Activated T-cell treated with anti-CD3 and anti-CD28 coated beads, Interleukin-2, amount 50 U/mL, for 72 hours (primary cell): ENCODE measurements around the gene ODAD3. TPM values are rescaled to one million over a fixed set of nuclear protein-coding genes. Genes with fewer than 3 reads are reported as not detected.

ENCODE experiments used
- ATAC-seq, 2 donors: fragments of 150-1000 bp; cut with Tn5 transposase; replicated peaks in 1 of 2; 2 replicates each; pipeline ENCODE4 v1.10.0; 2021; ENCODE audit warnings: moderate library complexity in 2 of 2, mild to moderate bottlenecking in 1 of 2
- DNase-seq, 2 donors: peaks; one replicate each; pipeline ENCODE4 v3.0.0; 2021 to 2022; ENCODE audit warnings: mixed read lengths in 1 of 2
- H3K27ac Mint-ChIP-seq: one replicate; pipeline ENCODE4 v1.8.0; 2022; ENCODE audit warnings: mild to moderate bottlenecking, moderate library complexity, mixed read lengths
- H3K27me3 Mint-ChIP-seq: one replicate; pipeline ENCODE4 v1.8.0; 2022; ENCODE audit warnings: low read depth, mixed read lengths
- H3K36me3 Mint-ChIP-seq, 2 donors: one replicate each; pipeline ENCODE4 v1.8.0; 2022; ENCODE audit warnings: mixed read lengths in 2 of 2, mild to moderate bottlenecking in 1 of 2; ENCODE audit not compliant: insufficient read depth in 2 of 2
- H3K4me1 Mint-ChIP-seq: one replicate; pipeline ENCODE4 v1.8.0; 2022; ENCODE audit warnings: low read depth, mixed read lengths
- H3K4me3 Mint-ChIP-seq, 2 donors: one replicate each; pipeline ENCODE4 v1.8.0; 2022; ENCODE audit warnings: mild to moderate bottlenecking in 2 of 2, mixed read lengths in 2 of 2, moderate library complexity in 2 of 2
- H3K9me3 Mint-ChIP-seq, 2 donors: one replicate each; pipeline ENCODE4 v1.8.0; 2022; ENCODE audit warnings: mixed read lengths in 2 of 2
- total RNA-seq, 2 donors: library from RNA; stranded (reverse); gene quantifications; one replicate each; pipeline ENCODE4 v1.2.3, GENCODE V29; 2022

ODAD3 gene
- total RNA-seq, 2 donors from 2014 or later = 0.16 to 0.50 TPM

- Mint-ChIP-seq H3K27ac (no peak overlapping the region), H3K27me3 (no peaks in the 10 kb centered on the region), H3K4me1 (peaks cover 71% of the 10 kb centered on the region), H3K4me3 (peak overlapping the region in 1 of 2 donors; percentile 13), H3K36me3 (peaks cover 8 to 10% of the 10 kb centered on the region in 2 donors), H3K9me3 (peaks cover 0 to 2% of the 10 kb centered on the region in 2 donors)
- ATAC-seq (no peak), DNase-seq (no peak)
Measured at GRCh38 chr19:11377756-11378155, 57.2 kb downstream of the ODAD3 start.

GRCh38 chr19:11377237-11377636 is 57.7 kb downstream of the ODAD3 start:
- H3K27ac Mint-ChIP-seq = peak overlapping the region; percentile 82
- no peak for ATAC-seq
- peak overlapping the region in 1 of 2 donors; percentile 78 for H3K4me3 Mint-ChIP-seq
- H3K36me3 Mint-ChIP-seq = peaks cover 8 to 10% of the 10 kb centered on the region in 2 donors
- peaks cover 0 to 2% of the 10 kb centered on the region in 2 donors for H3K9me3 Mint-ChIP-seq
- DNase-seq = peak; percentile 40 to 42
- H3K4me1 Mint-ChIP-seq = peaks cover 66% of the 10 kb centered on the region
- no peaks in the 10 kb centered on the region for H3K27me3 Mint-ChIP-seq

GRCh38 chr19:11375143-11375948 is 59.6 kb downstream of the ODAD3 start:
- Mint-ChIP-seq H3K9me3 (peaks cover 0 to 2% of the 10 kb centered on the region in 2 donors), H3K36me3 (peaks cover 8 to 15% of the 10 kb centered on the region in 2 donors), H3K4me3 (no peak overlapping the region), H3K27me3 (no peaks in the 10 kb centered on the region), H3K4me1 (peaks cover 52% of the 10 kb centered on the region), H3K27ac (no peak overlapping the region)
- ATAC-seq = peak; percentile 46 to 47
- peak; percentile 80 to 84 for DNase-seq

- Mint-ChIP-seq H3K27me3 (no peaks in the 10 kb centered on the region), H3K36me3 (peaks cover 5 to 14% of the 10 kb centered on the region in 2 donors), H3K4me3 (peak within 1 kb of the TSS in 1 of 2 donors; percentile 36), H3K9me3 (peaks cover 0 to 2% of the 10 kb centered on the region in 2 donors), H3K4me1 (peaks cover 44% of the 10 kb centered on the region), H3K27ac (no peak within 1 kb of the TSS)
- DNase-seq = peak; percentile 96 to 98
- peak; percentile 91 for ATAC-seq
Measured at GRCh38 chr19:11374433-11375142, 60.3 kb downstream of the ODAD3 start, which contains the start of gene SWSAP1. SWSAP1 (plus strand) TSS chr19:11374666; CDS start chr19:11374681, 15 bp downstream.

- no peak overlapping the region for H3K4me3 Mint-ChIP-seq
- H3K36me3 Mint-ChIP-seq = peaks cover 5 to 15% of the 10 kb centered on the region in 2 donors
- peaks cover 41% of the 10 kb centered on the region for H3K4me1 Mint-ChIP-seq
- no peak overlapping the region for H3K27ac Mint-ChIP-seq
- ATAC-seq (no peak), DNase-seq (no peak)
- no peaks in the 10 kb centered on the region for H3K27me3 Mint-ChIP-seq
- H3K9me3 Mint-ChIP-seq = peaks cover 0 to 2% of the 10 kb centered on the region in 2 donors
Measured at GRCh38 chr19:11373885-11374432, 61.0 kb downstream of the ODAD3 start.

GRCh38 chr19:11373166-11373884 is 61.6 kb downstream of the ODAD3 start:
- Mint-ChIP-seq H3K4me3 (peak overlapping the region in 1 of 2 donors; percentile 36), H3K27ac (no peak overlapping the region)
- DNase-seq = no peak

GRCh38 chr19:11370744-11371143 is 64.2 kb downstream of the ODAD3 start:
- H3K27ac Mint-ChIP-seq = no peak overlapping the region
- ATAC-seq = no peak
- peaks cover 9% of the 10 kb centered on the region for H3K4me1 Mint-ChIP-seq
- no peak for DNase-seq
- H3K27me3 Mint-ChIP-seq = no peaks in the 10 kb centered on the region
- peaks cover 0 to 8% of the 10 kb centered on the region in 2 donors for H3K36me3 Mint-ChIP-seq
- H3K9me3 Mint-ChIP-seq = no peaks in the 10 kb centered on the region
- no peak overlapping the region for H3K4me3 Mint-ChIP-seq

More at GRCh38 chr19:11373166-11373884, 61.6 kb downstream of the ODAD3 start:
- ATAC-seq = no peak
- Mint-ChIP-seq H3K36me3 (peaks cover 3 to 15% of the 10 kb centered on the region in 2 donors), H3K4me1 (peaks cover 35% of the 10 kb centered on the region), H3K27me3 (no peaks in the 10 kb centered on the region), H3K9me3 (peaks cover 0 to 2% of the 10 kb centered on the region in 2 donors)

Other genes with a start within 250 kb of the ODAD3 start
- gene KANK2, start 237.6 kb downstream of the ODAD3 start, total RNA-seq = 1 to 10 TPM in 1 of 2 donors, under 1 TPM in 1; 0.96 to 1.1 TPM
- not detected for gene ANGPTL8, start 195.5 kb downstream of the ODAD3 start, total RNA-seq
- gene DOCK6, start 172.6 kb downstream of the ODAD3 start, total RNA-seq = 1 to 10 TPM; 8.4 to 9.1 TPM
- not detected for gene TSPAN16, start 139.0 kb downstream of the ODAD3 start, total RNA-seq
- gene RAB3D, start 95.5 kb downstream of the ODAD3 start, total RNA-seq = 10 to 100 TPM; 13.3 to 16.8 TPM
- gene TMEM205, start 88.9 kb downstream of the ODAD3 start, total RNA-seq = 10 to 100 TPM; 60.4 to 64.7 TPM
- gene CCDC159, start 88.6 kb downstream of the ODAD3 start, total RNA-seq = 10 to 100 TPM; 27.9 to 30.7 TPM
- 1 to 10 TPM; 6.9 to 9.7 TPM for gene PLPPR2, start 79.7 kb downstream of the ODAD3 start, total RNA-seq
- gene SWSAP1, start 60.5 kb downstream of the ODAD3 start, total RNA-seq = 1 to 10 TPM; 1.9 to 2.6 TPM
- 10 to 100 TPM in 1 of 2 donors, 1 to 10 TPM in 1; 9.6 to 11.1 TPM for gene EPOR, start 50.8 kb downstream of the ODAD3 start, total RNA-seq
- not detected for gene RGL3, start 15.8 kb downstream of the ODAD3 start, total RNA-seq
- 100 to 1,000 TPM; 253 to 266 TPM for gene PRKCSH, start 514 bp upstream of the ODAD3 start, total RNA-seq
- under 1 TPM in 1 of 2 donors, not detected in 1; 0.48 TPM for gene ELAVL3, start 45.9 kb upstream of the ODAD3 start, total RNA-seq
- 10 to 100 TPM; 10.5 to 12.3 TPM for gene ZNF653, start 70.7 kb upstream of the ODAD3 start, total RNA-seq
- 10 to 100 TPM; 35.7 to 44.0 TPM for gene ECSIT, start 94.0 kb upstream of the ODAD3 start, total RNA-seq
- not detected for gene CNN1, start 103.7 kb upstream of the ODAD3 start, total RNA-seq
- gene ELOF1, start 124.1 kb upstream of the ODAD3 start, total RNA-seq = 10 to 100 TPM; 50.8 to 50.9 TPM
- gene ACP5, start 142.5 kb upstream of the ODAD3 start, total RNA-seq = 10 to 100 TPM; 22.9 to 31.5 TPM
- 1 to 10 TPM; 8.1 to 8.5 TPM for gene ZNF627, start 162.4 kb upstream of the ODAD3 start, total RNA-seq